OCI-LY1 (cell line): ENCODE data around the gene ASS1.

ENCODE experiments used
- CTCF ChIP-seq: fragments of 200-600 bp; sonication (generic), shearing (Covaris generic); IDR thresholded peaks from 2 replicates; pipeline ENCODE4 v1.5.1; 2017; ENCODE audit warnings: mild to moderate bottlenecking, antibody characterized with exemption, low read length, moderate library complexity, mixed read lengths
- EZH2 ChIP-seq: fragments of 200-600 bp; sonication (generic), shearing (Covaris generic); IDR thresholded peaks from 2 replicates; pipeline ENCODE4 v1.8.0; 2017; ENCODE audit warnings: borderline replicate concordance, mixed run types, mild to moderate bottlenecking, antibody characterized with exemption, low read length, moderate library complexity, mixed read lengths

- TF ChIP-seq CTCF, result no peak
- TF ChIP-seq EZH2, result no peak
Measured at GRCh38 chr9:130473566-130473965, 28.8 kb downstream of the ASS1 start.
